ENCODE data around the gene ADSS1.

- TF ChIP-seq CTCF (IDR thresholded peaks at IDR 0.05) = no peak
- TF ChIP-seq POLR2AphosphoS5 (IDR thresholded peaks at IDR 0.05) = no peak
These were observed 27.8 kb downstream of the ADSS1 start for GRCh38 chr14:104751539-104752422.
